Measurements from ENCODE around the gene DGKB. TPM values are rescaled to one million over a fixed set of nuclear protein-coding genes. Genes with fewer than 3 reads are reported as not detected.

Gene DGKB
- polyA plus RNA-seq, 3 donors: 0.01 to 0.11 (median 0.06) TPM

- 34 to 55% (median 40%) methylated on average over 2 of the region's 2 CpGs for WGBS, 3 donors
- no peak overlapping the region for H3K27ac ChIP-seq (ENCODE audit: low read depth, low read length)
These were observed 235.6 kb downstream of the DGKB start for GRCh38 chr7:14666913-14667312.

DNA sequence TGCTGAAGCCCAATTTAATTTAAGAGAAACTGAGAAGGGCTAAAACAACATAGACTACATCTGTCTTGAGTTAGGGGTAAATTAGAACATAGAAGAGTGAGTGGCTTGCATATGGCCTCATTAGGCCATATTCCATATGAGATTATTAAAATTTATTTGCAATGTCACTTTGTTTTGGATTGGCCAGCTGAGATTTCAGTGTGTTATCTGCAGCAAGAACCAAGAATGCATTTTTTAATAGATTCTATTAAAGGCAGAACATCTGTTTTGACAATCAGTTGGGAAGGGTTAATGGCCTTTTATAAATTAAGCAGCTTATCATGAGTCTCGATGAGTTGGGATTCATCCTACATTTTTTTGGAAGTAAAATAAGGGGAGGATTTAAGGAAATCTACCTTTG lies 236.2 kb downstream of the DGKB start:
- WGBS, 3 donors: 46 to 50% (median 47%) methylated on average over 1 of the region's 1 CpG
- H3K27ac ChIP-seq (ENCODE audit: low read depth, low read length): no peak overlapping the region

- H3K27ac ChIP-seq (ENCODE audit: low read depth, low read length): no peak overlapping the region
- 55 to 80% (median 70%) methylated on average over 1 of the region's 1 CpG for WGBS, 3 donors
These were observed 262.8 kb downstream of the DGKB start for GRCh38 chr7:14639801-14640200.

GRCh38 chr7:14639329-14639728 lies 263.2 kb downstream of the DGKB start:
- H3K27ac ChIP-seq (ENCODE audit: low read depth, low read length): no peak overlapping the region
- 40 to 78% (median 75%) methylated on average over 2 of the region's 2 CpGs for WGBS, 3 donors

- 61 to 71% (median 65%) methylated on average over 2 of the region's 2 CpGs for WGBS, 3 donors
- H3K27ac ChIP-seq (ENCODE audit: low read depth, low read length): no peak overlapping the region
These were observed 264.6 kb downstream of the DGKB start for GRCh38 chr7:14637968-14638367.

DNA sequence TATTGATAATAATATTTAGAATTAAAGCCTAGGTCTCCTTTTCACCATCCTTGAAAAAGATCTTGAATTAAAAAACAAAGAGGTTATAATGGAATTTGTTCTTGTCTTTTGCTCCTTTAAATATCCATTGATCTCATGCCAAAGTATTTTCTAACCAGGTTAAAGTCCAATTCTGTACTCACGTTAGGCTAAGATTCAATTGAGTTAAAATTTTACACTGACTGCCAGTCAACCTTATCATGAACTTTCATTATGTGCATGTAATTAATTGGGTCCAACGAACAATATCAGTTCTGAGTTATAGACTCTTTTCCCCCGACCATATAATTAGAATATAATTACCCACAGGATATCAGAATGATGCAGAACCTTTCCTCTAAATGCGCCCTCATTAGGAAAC lies 266.6 kb downstream of the DGKB start:
- 41 to 77% (median 74%) methylated on average over 4 of the region's 4 CpGs for WGBS, 3 donors
- H3K27ac ChIP-seq (ENCODE audit: low read depth, low read length): no peak overlapping the region

DNA sequence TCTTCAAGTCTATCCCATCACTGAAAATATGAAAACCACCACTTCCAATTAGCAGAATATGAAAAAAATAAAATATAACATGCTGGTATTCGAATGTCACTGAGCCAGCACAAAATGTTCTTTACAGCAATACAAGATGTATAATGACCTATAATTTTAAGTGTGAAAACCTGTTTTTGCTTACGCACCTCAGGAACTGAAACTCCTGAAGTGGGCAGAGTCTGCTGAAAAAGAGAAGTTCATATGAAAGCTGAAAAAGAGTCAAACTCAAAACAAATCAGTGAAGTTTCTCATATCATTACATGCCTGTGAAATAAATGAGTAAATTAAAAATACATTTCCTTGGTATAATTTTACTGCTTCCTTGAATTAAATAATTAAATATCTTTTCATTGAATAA lies 272.5 kb downstream of the DGKB start:
- no peak overlapping the region for H3K27ac ChIP-seq (ENCODE audit: low read depth, low read length)
- WGBS, 3 donors: 78 to 88% (median 78%) methylated on average over 2 of the region's 2 CpGs

DNA sequence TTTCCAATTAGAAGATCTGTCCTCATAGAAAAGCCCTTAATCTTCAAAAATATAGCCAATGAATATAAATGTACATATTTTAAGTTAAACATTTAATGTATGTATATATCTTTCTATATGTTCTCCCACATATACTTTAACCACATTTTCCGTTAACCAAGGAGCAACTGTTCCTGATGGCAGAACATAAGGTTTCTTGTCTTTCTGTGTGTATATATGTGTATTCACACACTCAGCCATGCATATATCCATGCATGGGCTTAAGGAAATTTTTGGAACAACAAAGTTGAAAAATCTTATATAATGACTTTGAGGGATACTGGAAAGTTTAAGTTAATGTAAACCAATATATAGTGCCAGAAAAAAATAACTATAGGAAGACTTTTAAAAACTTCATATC lies 274.0 kb downstream of the DGKB start:
- H3K27ac ChIP-seq (ENCODE audit: low read depth, low read length): no peak overlapping the region
- WGBS, 3 donors: 86 to 94% (median 90%) methylated on average over 1 of the region's 1 CpG

- H3K27ac ChIP-seq (ENCODE audit: low read depth, low read length): no peak overlapping the region
- WGBS, 3 donors: 70 to 87% (median 87%) methylated on average over 4 of the region's 4 CpGs
These were observed 276.5 kb downstream of the DGKB start for GRCh38 chr7:14626076-14626475.

DNA sequence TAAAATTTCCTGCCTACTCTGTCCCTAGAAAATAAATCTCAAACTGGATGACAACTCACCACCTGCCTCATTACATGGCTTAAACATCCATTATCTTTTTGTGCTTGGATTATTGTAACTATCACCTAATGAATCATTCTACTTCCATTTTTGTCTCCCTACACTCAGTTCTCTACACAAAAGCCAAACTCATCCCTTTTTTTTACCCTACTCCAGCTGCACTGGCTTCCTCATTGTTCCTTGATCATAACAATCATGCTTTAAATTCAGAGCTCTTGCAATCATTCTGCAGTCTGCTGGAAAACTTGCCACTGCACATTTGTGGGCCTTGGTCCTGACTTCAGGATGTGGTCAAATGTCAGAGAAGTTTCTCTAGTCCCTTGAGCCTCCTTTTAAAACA lies 280.0 kb downstream of the DGKB start:
- no peak overlapping the region for H3K27ac ChIP-seq (ENCODE audit: low read depth, low read length)

DNA sequence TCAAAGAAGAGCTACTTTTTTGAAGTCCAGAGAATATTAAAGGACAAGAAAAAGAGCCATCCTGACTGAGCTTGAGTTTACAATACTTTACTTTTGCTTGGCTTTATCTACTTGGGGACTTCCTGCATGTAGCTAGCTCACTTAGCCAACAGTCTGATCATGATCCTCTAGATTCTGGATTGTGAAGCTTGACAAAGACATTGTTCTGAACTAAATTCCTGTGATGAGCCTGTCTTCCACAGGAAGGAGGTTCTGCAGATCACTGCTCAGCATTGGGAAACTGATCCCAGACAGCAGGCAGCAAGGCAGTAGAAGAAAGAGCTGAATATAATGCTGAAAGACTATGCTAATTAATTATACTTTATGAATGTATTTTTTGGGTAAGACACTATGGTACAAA lies 296.4 kb downstream of the DGKB start:
- H3K27ac ChIP-seq (ENCODE audit: low read depth, low read length): no peak overlapping the region

DNA sequence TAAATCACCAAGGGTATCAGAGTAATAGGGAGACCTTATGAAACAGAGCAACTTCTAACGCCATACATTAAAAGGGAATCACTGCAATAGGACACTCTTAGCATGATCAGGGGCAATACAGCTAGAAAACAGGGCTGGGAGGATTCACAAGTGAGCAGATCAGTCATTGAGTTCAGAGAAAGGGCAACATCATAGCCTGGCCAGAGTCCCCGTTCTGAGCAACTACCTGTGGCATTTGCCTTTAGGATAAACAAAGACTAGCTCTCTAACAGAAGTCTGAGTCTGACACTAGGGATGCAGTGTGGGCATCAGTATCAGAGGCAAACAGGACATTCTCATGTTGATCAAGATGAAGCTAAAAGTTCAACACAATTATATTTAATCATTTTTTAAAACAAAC lies 297.9 kb downstream of the DGKB start:
- WGBS, 3 donors: 59 to 72% (median 63%) methylated on average over 2 of the region's 2 CpGs
- H3K27ac ChIP-seq (ENCODE audit: low read depth, low read length): no peak overlapping the region

- no peak overlapping the region for H3K27ac ChIP-seq (ENCODE audit: low read depth, low read length)
- 84 to 94% (median 89%) methylated on average over 1 of the region's 1 CpG for WGBS, 3 donors
These were observed 299.7 kb downstream of the DGKB start for GRCh38 chr7:14602851-14603250.

DNA sequence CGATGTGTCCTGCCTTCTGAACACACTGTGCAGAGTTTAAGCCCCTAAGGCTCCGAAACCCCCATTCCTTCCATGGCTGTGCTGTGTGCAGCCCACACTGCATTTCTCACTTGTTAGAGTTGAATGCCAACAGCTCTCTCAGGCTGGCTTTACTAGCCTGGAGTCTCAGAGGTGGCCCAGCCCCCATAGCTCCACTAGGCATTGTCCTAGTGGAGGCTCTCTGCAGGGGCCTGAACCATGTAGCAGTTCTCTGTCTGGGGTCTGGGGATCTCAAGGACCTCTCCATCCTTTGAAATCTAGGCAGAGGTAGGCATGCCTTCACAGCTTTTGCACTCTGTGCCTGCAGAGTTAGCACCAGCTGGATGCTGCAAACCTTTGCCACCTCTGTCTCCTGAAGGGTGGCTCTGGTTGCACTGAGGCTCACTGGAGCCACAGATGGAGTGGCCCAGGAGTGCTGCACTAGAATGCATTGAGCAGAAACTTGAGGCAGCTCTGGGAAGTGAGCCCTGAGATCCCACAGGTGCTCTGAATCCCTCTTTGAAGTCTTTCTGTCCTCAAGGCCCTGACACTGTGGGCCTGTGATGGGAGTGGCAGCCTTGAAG lies 301.7 kb downstream of the DGKB start:
- H3K27ac ChIP-seq (ENCODE audit: low read depth, low read length): no peak overlapping the region
- WGBS, 3 donors: 87 to 97% (median 96%) methylated on average over 2 of the region's 2 CpGs

- H3K27ac ChIP-seq (ENCODE audit: low read depth, low read length): no peak overlapping the region
- 45 to 62% (median 53%) methylated on average over 3 of the region's 3 CpGs for WGBS, 3 donors
These were observed 303.6 kb downstream of the DGKB start for GRCh38 chr7:14598978-14599377.

DNA sequence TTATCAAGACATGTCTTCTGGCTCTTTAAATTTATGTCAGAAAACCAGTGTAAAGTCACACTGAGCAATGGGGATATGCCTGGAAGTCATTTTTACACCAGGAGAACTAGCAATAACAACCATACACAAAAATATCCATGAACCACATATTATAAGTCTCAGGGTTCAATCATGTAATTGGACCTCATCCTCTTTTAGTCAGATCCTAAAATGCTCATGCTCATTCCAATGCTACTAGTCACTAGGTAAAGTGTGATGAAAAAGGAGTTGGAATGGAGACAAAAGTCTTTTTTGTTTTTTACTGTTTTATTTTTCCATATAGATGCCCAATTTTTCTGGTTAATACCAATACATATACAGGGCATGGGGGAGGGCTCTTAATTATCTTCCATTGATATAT lies 306.1 kb downstream of the DGKB start:
- no peak overlapping the region for H3K27ac ChIP-seq (ENCODE audit: low read depth, low read length)

GRCh38 chr7:14590206-14590605 lies 312.3 kb downstream of the DGKB start:
- H3K27ac ChIP-seq (ENCODE audit: low read depth, low read length): no peak overlapping the region
- 85 to 93% (median 91%) methylated on average over 3 of the region's 3 CpGs for WGBS, 3 donors

- WGBS, 3 donors: 75 to 88% (median 88%) methylated on average over 2 of the region's 2 CpGs
These were observed 317.3 kb downstream of the DGKB start for GRCh38 chr7:14585232-14585631.

GRCh38 chr7:14583518-14583917 lies 319.0 kb downstream of the DGKB start:
- no peak overlapping the region for H3K27ac ChIP-seq (ENCODE audit: low read depth, low read length)

More at GRCh38 chr7:14585232-14585631, 317.3 kb downstream of the DGKB start:
- no peak overlapping the region for H3K27ac ChIP-seq (ENCODE audit: low read depth, low read length)

GRCh38 chr7:14582010-14582409 lies 320.5 kb downstream of the DGKB start:
- WGBS, 3 donors: 23 to 86% (median 82%) methylated on average over 4 of the region's 4 CpGs
- H3K27ac ChIP-seq (ENCODE audit: low read depth, low read length): no peak overlapping the region

DNA sequence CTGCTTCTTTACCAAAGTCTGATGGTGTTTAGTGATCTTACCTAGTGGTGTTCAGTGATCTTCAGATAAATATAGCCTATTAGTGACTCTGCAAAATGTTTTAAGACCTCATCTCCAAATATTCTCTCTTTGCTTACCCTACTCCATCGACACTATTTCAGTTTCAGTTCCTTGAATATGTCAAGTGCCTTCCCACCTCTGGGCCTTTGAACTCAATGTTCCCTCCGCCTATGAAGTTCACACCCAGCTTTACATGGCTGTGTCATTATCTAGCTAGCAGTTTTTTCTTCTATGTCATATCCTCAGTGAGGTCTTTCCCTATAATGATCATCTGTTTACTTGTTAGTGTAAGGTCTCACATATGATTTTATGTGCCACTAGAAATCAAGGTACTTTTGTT lies 322.6 kb downstream of the DGKB start:
- WGBS, 3 donors: 69 to 84% (median 75%) methylated on average over 2 of the region's 2 CpGs
- no peak overlapping the region for H3K27ac ChIP-seq (ENCODE audit: low read depth, low read length)
